Measurements from ENCODE around the gene CUL5.
"Not testable (repeated sequence)": the region's sequence is repeated elsewhere in the genome, so short reads cannot be mapped to it uniquely, and the experiment has no call there.

CUL5 gene

GRCh38 chr11:108115500-108116140 is 106.9 kb downstream of the CUL5 start:
- DNase-seq (ENCODE audit: low spot score), result no peak

GRCh38 chr11:108117746-108118371 is 109.2 kb downstream of the CUL5 start:
- DNase-seq (ENCODE audit: low spot score), result peak; percentile 74

DNA sequence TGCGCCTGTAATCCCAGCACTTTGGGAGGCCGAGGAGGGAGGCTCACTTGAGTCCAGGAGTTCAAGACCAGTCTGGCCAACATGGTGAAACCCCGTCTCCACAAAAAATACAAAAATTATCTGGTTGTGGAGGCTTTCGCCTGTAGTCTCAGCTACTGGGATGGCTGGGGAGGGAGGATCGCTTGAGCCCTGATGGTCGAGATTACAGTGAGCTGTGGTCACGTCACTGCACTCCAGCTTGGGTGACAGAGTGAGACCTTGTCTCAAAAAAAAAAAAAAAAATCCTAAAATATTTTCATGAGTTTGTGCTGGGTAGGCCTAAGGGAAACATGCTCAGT is 112.2 kb downstream of the CUL5 start:
- DNase-seq (ENCODE audit: low spot score), result not testable (repeated sequence)

DNA sequence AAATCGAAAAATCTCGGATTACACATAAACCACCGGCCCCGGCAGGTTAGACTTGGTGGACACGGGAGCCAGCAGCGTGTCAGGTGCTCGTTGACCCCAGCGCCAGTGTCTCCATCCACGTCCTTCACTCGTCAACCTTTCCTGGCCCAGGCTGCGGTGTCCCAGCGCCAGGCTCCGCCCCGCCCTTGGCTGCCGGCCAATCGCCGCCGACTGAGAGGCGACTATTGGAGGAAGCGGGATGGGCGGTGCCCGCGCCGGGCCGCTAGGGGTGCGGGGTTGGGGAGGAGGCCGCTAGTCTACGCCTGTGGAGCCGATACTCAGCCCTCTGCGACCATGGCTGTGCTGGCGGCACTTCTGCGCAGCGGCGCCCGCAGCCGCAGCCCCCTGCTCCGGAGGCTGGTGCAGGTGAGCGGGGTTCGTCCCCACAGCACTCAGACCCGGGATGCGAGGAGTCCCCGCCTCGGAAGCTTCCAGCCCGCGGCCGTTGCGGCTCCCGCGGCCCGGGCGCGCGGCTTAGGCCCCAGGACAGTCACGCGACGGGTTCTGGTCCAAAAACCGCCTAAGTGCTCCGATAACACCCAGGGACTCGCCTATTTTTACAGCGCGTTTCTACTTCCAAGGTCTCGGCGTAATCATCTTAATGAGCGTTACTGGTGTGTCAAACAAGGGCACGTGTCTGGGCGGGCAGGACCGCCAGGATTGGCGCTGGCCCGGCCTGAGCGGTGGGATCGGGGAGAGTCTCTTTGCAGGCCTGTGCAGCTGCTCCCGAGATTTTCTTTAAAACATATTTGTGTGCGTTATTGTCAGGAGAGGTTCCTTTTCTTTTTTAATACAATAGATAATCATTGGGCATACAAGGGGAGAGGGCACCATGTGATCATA is 112.8 kb downstream of the CUL5 start, which contains the start of gene ACAT1:
ACAT1 (plus strand) TSS at position 294 of the 882 bp plus-strand sequence; CDS start at position 334, 40 bp downstream.
- peak; percentile 95 for DNase-seq (ENCODE audit: low spot score)

DNA sequence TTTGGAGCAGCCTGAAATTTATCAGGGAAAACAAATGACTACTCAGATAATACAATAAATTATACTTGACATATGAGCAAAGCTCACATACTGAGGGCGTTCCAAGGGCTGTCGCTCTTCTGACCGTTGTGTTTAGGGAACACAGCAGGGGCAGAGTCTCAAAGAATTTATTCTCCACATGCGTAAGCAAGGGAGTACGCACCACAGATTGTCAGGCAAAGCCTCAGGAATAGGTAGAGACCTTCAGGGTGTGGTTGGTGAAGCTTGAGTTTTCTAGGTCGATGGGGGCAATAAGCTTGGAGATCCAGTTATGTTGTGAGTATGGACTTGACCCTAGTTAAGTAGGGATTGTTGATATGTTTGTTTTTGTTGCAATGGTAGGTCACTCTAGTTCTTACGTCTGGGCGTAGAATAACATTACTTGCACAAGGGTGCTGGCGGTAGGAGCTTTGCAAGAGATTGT is 113.5 kb downstream of the CUL5 start:
- DNase-seq (ENCODE audit: low spot score), result no peak

GRCh38 chr11:108125096-108125495 is 116.4 kb downstream of the CUL5 start:
- no peak for DNase-seq (ENCODE audit: low spot score)

- DNase-seq (ENCODE audit: low spot score), result no peak
Measured at GRCh38 chr11:108128772-108129171, 120.1 kb downstream of the CUL5 start.

DNA sequence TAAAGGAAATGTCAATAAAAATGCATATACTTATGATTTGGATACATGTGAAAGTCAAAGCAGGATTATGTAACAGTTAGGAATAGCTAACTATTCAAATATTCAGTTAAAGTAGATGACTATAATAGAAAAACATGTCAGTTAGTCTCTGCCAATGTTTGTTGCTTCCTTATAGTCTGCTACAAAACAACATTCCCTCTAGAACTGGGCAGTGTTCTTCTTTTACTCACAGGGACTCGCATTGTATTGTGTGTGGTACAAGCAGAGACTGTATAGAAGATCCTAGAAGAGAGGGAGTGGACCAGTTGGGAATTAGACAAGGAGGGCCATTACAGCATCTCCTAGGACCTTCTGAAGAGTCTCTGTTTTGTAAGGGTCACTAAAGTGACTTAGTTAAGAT is 123.3 kb downstream of the CUL5 start:
- no peak for DNase-seq (ENCODE audit: low spot score)

GRCh38 chr11:108132993-108133538 is 124.4 kb downstream of the CUL5 start:
- not testable (repeated sequence) for DNase-seq (ENCODE audit: low spot score)

DNA sequence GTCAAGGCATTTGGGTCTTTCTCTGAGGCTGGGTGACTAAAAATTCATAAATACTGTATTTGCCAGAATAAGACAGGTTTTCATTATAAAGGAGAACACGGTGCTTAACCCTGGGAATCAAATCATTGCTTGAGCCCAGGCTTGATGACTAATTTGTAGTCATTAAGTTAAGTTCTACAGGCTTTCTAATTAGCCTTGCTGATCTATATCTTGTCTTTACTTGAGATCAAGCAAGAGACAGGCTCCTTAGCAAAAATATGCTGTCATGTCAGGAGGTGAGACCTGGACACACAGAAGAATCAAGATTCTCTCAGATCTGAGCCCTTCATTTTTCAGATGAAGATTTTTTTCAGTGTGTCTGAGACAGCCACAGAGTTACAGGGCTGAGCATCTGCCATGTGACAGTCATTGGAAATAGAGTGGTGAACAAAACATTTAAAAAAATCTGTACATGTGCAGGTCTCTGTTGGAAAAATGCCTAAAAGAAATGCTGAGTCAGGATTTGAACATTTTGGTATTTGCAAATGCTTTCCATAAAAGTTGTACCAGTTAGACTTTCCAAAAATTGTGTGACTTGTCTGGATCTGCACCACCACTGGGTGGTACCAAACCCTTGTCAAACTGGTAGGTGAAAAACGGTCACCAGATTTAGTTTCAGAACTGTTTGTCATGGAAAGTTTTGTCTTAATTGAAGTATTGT is 127.3 kb downstream of the CUL5 start:
- peak; percentile 62 for DNase-seq (ENCODE audit: low spot score)

DNA sequence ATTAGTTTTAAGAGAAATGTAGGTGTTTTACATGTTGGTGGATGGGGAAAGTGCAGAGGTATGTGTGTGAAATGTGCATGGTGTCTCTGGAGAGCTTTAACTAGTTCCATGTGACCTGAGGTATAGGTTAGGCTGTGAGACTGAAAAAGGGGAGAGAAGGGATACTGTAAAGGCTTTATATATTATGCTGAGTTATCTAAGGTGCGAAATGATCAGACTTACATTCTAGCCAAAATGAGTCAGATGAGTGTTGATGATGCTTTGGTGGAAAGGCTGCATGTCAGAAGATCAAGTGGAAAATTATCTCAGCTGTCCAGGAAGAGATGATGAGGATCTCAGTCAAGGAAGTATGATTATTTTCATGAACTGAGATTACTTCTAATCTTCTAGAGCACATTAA is 128.5 kb downstream of the CUL5 start:
- no peak for DNase-seq (ENCODE audit: low spot score)

DNA sequence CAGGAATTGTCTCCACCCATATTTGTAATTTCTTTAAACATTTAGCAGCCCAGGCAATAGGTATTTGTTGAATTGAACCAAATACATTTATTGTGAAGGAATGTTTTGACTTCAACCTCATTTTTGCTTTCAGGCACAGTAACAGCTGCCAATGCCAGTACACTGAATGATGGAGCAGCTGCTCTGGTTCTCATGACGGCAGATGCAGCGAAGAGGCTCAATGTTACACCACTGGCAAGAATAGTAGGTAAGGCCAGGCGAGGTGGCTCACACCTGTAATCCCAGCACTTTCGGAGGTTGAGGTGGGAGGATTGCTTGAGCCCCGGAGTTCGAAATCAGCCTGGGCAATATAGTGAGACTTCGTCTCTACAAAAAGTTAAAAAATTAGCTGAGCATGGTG is 133.6 kb downstream of the CUL5 start:
- no peak for DNase-seq (ENCODE audit: low spot score)

- DNase-seq (ENCODE audit: low spot score), result no peak
Measured at GRCh38 chr11:108144615-108145014, 135.9 kb downstream of the CUL5 start.

GRCh38 chr11:108147150-108147549 is 138.5 kb downstream of the CUL5 start:
- no peak for DNase-seq (ENCODE audit: low spot score)

DNA sequence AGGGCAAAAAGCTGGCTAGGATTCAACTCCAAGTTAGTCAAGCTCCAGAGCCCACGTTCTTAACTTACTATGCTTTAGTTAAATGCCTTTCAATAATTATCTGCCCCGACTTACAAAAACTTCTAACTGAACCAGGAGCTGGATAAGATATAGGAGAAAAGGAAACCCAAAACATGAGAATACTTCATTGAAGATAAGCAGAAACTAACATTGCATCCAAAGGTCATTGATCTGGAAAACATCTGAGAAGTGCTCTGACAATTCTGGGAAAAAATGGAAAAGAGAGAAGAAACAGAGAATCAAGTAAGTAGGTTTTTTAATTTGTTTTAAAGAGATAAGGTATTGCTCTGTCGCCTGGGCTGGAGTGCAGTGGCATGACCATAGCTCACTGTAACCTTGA is 139.9 kb downstream of the CUL5 start:
- no peak for DNase-seq (ENCODE audit: low spot score)

- no peak for DNase-seq (ENCODE audit: low spot score)
Measured at GRCh38 chr11:108154591-108154990, 145.9 kb downstream of the CUL5 start.

Measured in NAMALWA (cell line).